ENCODE data around the gene DCD.
"Not testable (repeated sequence)": the region's sequence is repeated elsewhere in the genome, so short reads cannot be mapped to it uniquely, and the experiment has no call there.

Gene DCD

GRCh38 chr12:54648265-54648664 lies at the start of gene DCD:
TSS of gene DCD (minus strand) at chr12:54648365. CDS start at chr12:54648303, 62 bp downstream.
- DNase-seq: no peak

GRCh38 chr12:54697851-54698250 lies 49.7 kb upstream of the DCD start:
- no peak for DNase-seq

- no peak for DNase-seq
Observed at GRCh38 chr12:54692353-54692752, 44.2 kb upstream of the DCD start.

GRCh38 chr12:54689984-54690383 lies 41.8 kb upstream of the DCD start:
- no peak for DNase-seq

GRCh38 chr12:54689034-54689372 lies 40.8 kb upstream of the DCD start:
- DNase-seq: no peak

GRCh38 chr12:54688309-54689033 lies 40.3 kb upstream of the DCD start:
- DNase-seq: no peak

GRCh38 chr12:54684636-54685630 lies 36.8 kb upstream of the DCD start:
- no peak for DNase-seq

GRCh38 chr12:54683398-54683797 lies 35.2 kb upstream of the DCD start:
- no peak for DNase-seq

GRCh38 chr12:54682674-54683073 lies 34.5 kb upstream of the DCD start:
- no peak for DNase-seq

GRCh38 chr12:54680374-54680773 lies 32.2 kb upstream of the DCD start:
- DNase-seq: no peak

- DNase-seq: no peak
Observed at GRCh38 chr12:54678131-54678530, 30.0 kb upstream of the DCD start.

GRCh38 chr12:54667945-54668344 lies 19.8 kb upstream of the DCD start:
- no peak for DNase-seq

GRCh38 chr12:54666008-54666407 lies 17.8 kb upstream of the DCD start:
- DNase-seq: no peak

GRCh38 chr12:54665022-54665635 lies 17.0 kb upstream of the DCD start:
- not testable (repeated sequence) for DNase-seq

- no peak for DNase-seq
Observed at GRCh38 chr12:54663603-54664002, 15.4 kb upstream of the DCD start.

- no peak for DNase-seq
Observed at GRCh38 chr12:54662026-54662425, 13.9 kb upstream of the DCD start.

- no peak for DNase-seq
Observed at GRCh38 chr12:54661048-54661447, 12.9 kb upstream of the DCD start.

- no peak for DNase-seq
Observed at GRCh38 chr12:54660320-54660962, 12.3 kb upstream of the DCD start.

- DNase-seq: no peak
Observed at GRCh38 chr12:54658306-54659264, 10.4 kb upstream of the DCD start.

- DNase-seq: no peak
Observed at GRCh38 chr12:54657105-54657607, 9.0 kb upstream of the DCD start.

GRCh38 chr12:54654926-54655325 lies 6.8 kb upstream of the DCD start:
- no peak for DNase-seq

GRCh38 chr12:54653025-54653424 lies 4.9 kb upstream of the DCD start:
- no peak for DNase-seq

Data from DMS79 (cell line).